ENCODE results near the gene GFI1. TPM values are rescaled to one million over a fixed set of nuclear protein-coding genes. Genes with fewer than 3 reads are reported as not detected.

Gene GFI1
- total and polyA plus RNA-seq, 2 of the 13 experiments (the other 11 are each of a cell fraction or from before 2014, with no cell fraction given), result 10.3 to 10.5 TPM

GRCh38 chr1:92505015-92505692 is 18.4 kb upstream of the GFI1 start (continued):
- TF ChIP-seq ZBTB39 (CRISPR knock-in tag; IDR thresholded peaks at IDR 0.05) (no peak), YY1 (IDR thresholded peaks at IDR 0.05; ENCODE audit: insufficient read depth, insufficient replicate concordance, low read depth, low read length) (no peak), MYNN (CRISPR knock-in tag; IDR thresholded peaks at IDR 0.05; ENCODE audit: low read depth) (no peak), DRAP1 (CRISPR knock-in tag; IDR thresholded peaks at IDR 0.05) (0 out of 2 replicates have a peak, but pooled peaks have one; percentile 13), CBX1 (IDR thresholded peaks at IDR 0.05; ENCODE audit: low read depth) (no peak), KDM6A (CRISPR knock-in tag; IDR thresholded peaks at IDR 0.05; ENCODE audit: low read depth) (peak; percentile 68), ZNF816 (CRISPR knock-in tag; IDR thresholded peaks at IDR 0.05; ENCODE audit: borderline replicate concordance) (no peak), ZNF367 (CRISPR knock-in tag; IDR thresholded peaks at IDR 0.05; ENCODE audit: borderline replicate concordance) (no peak), ZFP36L2 (CRISPR knock-in tag; IDR thresholded peaks at IDR 0.05) (no peak), TGIF2 (CRISPR knock-in tag; IDR thresholded peaks at IDR 0.05) (0 out of 2 replicates have a peak, but pooled peaks have one; percentile 55), HCFC1 (IDR thresholded peaks at IDR 0.05; ENCODE audit: low read depth, low read length) (no peak), ZKSCAN1 (IDR thresholded peaks at IDR 0.05; ENCODE audit: low read length) (no peak), ZNF432 (CRISPR knock-in tag; IDR thresholded peaks at IDR 0.05; ENCODE audit: borderline replicate concordance) (no peak), ZUFSP (CRISPR knock-in tag; IDR thresholded peaks at IDR 0.05; ENCODE audit: borderline replicate concordance) (no peak), MIER3 (CRISPR knock-in tag; IDR thresholded peaks at IDR 0.05; ENCODE audit: borderline replicate concordance) (peak; percentile 52; the same call in 1 of the 2 replicates), KIAA2018 (CRISPR knock-in tag; IDR thresholded peaks at IDR 0.05; ENCODE audit: borderline replicate concordance) (no peak), ETV6 (CRISPR knock-in tag; conservative IDR thresholded peaks at IDR 0.05) (no peak)

All from HepG2 (cell line).